Tibial nerve (tissue), 4 donors: ENCODE results near the gene LCN10. TPM values are rescaled to one million over a fixed set of nuclear protein-coding genes. Genes with fewer than 3 reads are reported as not detected.

Experiments
- DNase-seq, 2 donors: peaks; one replicate each; pipeline ENCODE4 v3.0.0-alpha.2; 2019; ENCODE audit warnings: low spot score in 2 of 2
- H3K27ac ChIP-seq, 4 donors: fragments of 200-600 bp; sonication (generic) in 3 of 4; one replicate each; pipeline ENCODE4 v1.5.1; 2017 to 2019; ENCODE audit warnings: mild to moderate bottlenecking in 1 of 4
- H3K27me3 ChIP-seq, 2 donors: fragments of 200-600 bp; sonication (generic) in 1 of 2; one replicate each; pipeline versions ENCODE4 v1.5.1 to v1.6.0; 2017 to 2019
- H3K36me3 ChIP-seq, 3 donors: fragments of 200-600 bp; sonication (generic); one replicate each; pipeline ENCODE4 v1.5.1; 2018 to 2019
- H3K4me1 ChIP-seq, 4 donors: fragments of 200-600 bp; sonication (generic) in 3 of 4; one replicate each; pipeline ENCODE4 v1.5.1; 2017 to 2019
- H3K4me3 ChIP-seq, 4 donors: fragments of 200-600 bp; sonication (generic) in 3 of 4; one replicate each; pipeline ENCODE4 v1.5.1; 2017 to 2019; ENCODE audit warnings: mild to moderate bottlenecking in 1 of 4, moderate library complexity in 1 of 4
- H3K9me3 ChIP-seq, 4 donors: fragments of 200-600 bp; sonication (generic) in 3 of 4; one replicate each; pipeline ENCODE4 v1.5.1; 2017 to 2019
- CTCF ChIP-seq, 5 experiments: fragments of 200-600 bp in 3 of 5; fragments of 450-650 bp in 2 of 5; sonication (generic) in 3 of 5; IDR thresholded peaks; one replicate each; pipeline ENCODE4 v1.5.1; 2016 to 2019; ENCODE audit warnings: antibody characterized with exemption in 5 of 5, mild to moderate bottlenecking in 3 of 5, moderate library complexity in 2 of 5
- EP300 ChIP-seq, 2 donors: sonication (generic); formaldehyde crosslinking; IDR thresholded peaks; one replicate each; pipeline ENCODE4 v1.6.1; 2017; ENCODE audit warnings: antibody characterized with exemption in 2 of 2, mild to moderate bottlenecking in 1 of 2
- POLR2A ChIP-seq, 2 donors: fragments of 450-650 bp; IDR thresholded peaks; one replicate each; pipeline ENCODE4 v1.6.1; 2017; ENCODE audit warnings: antibody characterized with exemption in 2 of 2, mild to moderate bottlenecking in 2 of 2, moderate library complexity in 2 of 2
- WGBS, 2 donors: methylation state at CpG; one replicate each; pipeline ENCODE4 v1.1.5; 2018; 5-methylcytosine and 5-hydroxymethylcytosine counted together
- total RNA-seq, 4 donors: library from RNA; depleted of rRNA; stranded (reverse); fragments of >200 nt; gene quantifications; one replicate each; pipeline ENCODE4 v1.1.0, GENCODE V29; 2016

LCN10 gene
- total RNA-seq, 4 donors from 2014 or later: 7.6 to 47.5 (median 17.4) TPM

- WGBS, 2 donors: 82% methylated on average over 23 of the region's 23 CpGs
- H3K36me3 ChIP-seq: no peaks in the 10 kb centered on the region
- H3K27ac ChIP-seq: no peak overlapping the region
- peaks cover 0 to 31% (median 12%) of the 10 kb centered on the region in 4 donors for H3K4me1 ChIP-seq
- DNase-seq: no peak
- TF ChIP-seq CTCF (IDR thresholded peaks at IDR 0.05): no peak
- TF ChIP-seq EP300 (IDR thresholded peaks at IDR 0.05): no peak
- no peak for TF ChIP-seq POLR2A (IDR thresholded peaks at IDR 0.05)
- no peaks in the 10 kb centered on the region for H3K9me3 ChIP-seq
- H3K4me3 ChIP-seq: no peak overlapping the region
- H3K27me3 ChIP-seq: peaks cover 0 to 42% of the 10 kb centered on the region in 2 donors
Measured at GRCh38 chr9:136739509-136739908, 3.2 kb downstream of the LCN10 start.

- H3K4me3 ChIP-seq: no peak overlapping the region
- no peaks in the 10 kb centered on the region for H3K9me3 ChIP-seq
- H3K27ac ChIP-seq: no peak overlapping the region
- 87 to 94% methylated on average over 20 of the region's 20 CpGs for WGBS, 2 donors
- H3K27me3 ChIP-seq: peaks cover 0 to 39% of the 10 kb centered on the region in 2 donors
- H3K36me3 ChIP-seq: no peaks in the 10 kb centered on the region
- H3K4me1 ChIP-seq: peaks cover 0 to 31% (median 12%) of the 10 kb centered on the region in 4 donors
- no peak for TF ChIP-seq EP300 (IDR thresholded peaks at IDR 0.05)
- TF ChIP-seq CTCF (IDR thresholded peaks at IDR 0.05): no peak
- no peak for TF ChIP-seq POLR2A (IDR thresholded peaks at IDR 0.05)
- DNase-seq: no peak
Measured at GRCh38 chr9:136738960-136739359, 3.8 kb downstream of the LCN10 start.

- Histone ChIP-seq H3K27me3 (peaks cover 0 to 9% of the 10 kb centered on the region in 2 donors), H3K36me3 (no peaks in the 10 kb centered on the region), H3K4me1 (peaks cover 0 to 3% (median under 1%) of the 10 kb centered on the region in 4 donors), H3K27ac (no peak overlapping the region), H3K4me3 (no peak overlapping the region), H3K9me3 (no peaks in the 10 kb centered on the region)
- no peak for TF ChIP-seq POLR2A (IDR thresholded peaks at IDR 0.05)
- TF ChIP-seq EP300 (IDR thresholded peaks at IDR 0.05): no peak
- no peak for TF ChIP-seq CTCF (IDR thresholded peaks at IDR 0.05)
- DNase-seq: no peak
- 76 to 87% methylated on average over 15 to 18 of the region's 21 CpGs for WGBS, 2 donors
Measured at GRCh38 chr9:136735812-136736480, 6.8 kb downstream of the LCN10 start.

- DNase-seq: no peak
- Histone ChIP-seq H3K27ac (no peak overlapping the region), H3K4me3 (no peak overlapping the region), H3K27me3 (no peaks in the 10 kb centered on the region), H3K9me3 (no peaks in the 10 kb centered on the region), H3K4me1 (peaks cover 0 to 1% (median 0%) of the 10 kb centered on the region in 4 donors), H3K36me3 (no peaks in the 10 kb centered on the region)
- WGBS, 2 donors: 75 to 79% methylated on average over 12 of the region's 12 CpGs
- no peak for TF ChIP-seq EP300 (IDR thresholded peaks at IDR 0.05)
- TF ChIP-seq POLR2A (IDR thresholded peaks at IDR 0.05): no peak
- TF ChIP-seq CTCF (IDR thresholded peaks at IDR 0.05): no peak
Measured at GRCh38 chr9:136734837-136735496, 7.8 kb downstream of the LCN10 start.

- no peaks in the 10 kb centered on the region for H3K36me3 ChIP-seq
- 74 to 81% methylated on average over 11 to 12 of the region's 12 CpGs for WGBS, 2 donors
- H3K27me3 ChIP-seq: no peaks in the 10 kb centered on the region
- H3K4me1 ChIP-seq: peaks cover 0 to 15% (median 8%) of the 10 kb centered on the region in 4 donors
- TF ChIP-seq EP300 (IDR thresholded peaks at IDR 0.05): no peak
- no peak overlapping the region for H3K4me3 ChIP-seq
- H3K27ac ChIP-seq: no peak overlapping the region
- H3K9me3 ChIP-seq: no peaks in the 10 kb centered on the region
- DNase-seq: no peak
Measured at GRCh38 chr9:136733611-136734010, 9.1 kb downstream of the LCN10 start.
